Endothelial cell of umbilical vein (primary cell): ENCODE results near the gene ITPR1. TPM values are rescaled to one million over a fixed set of nuclear protein-coding genes. Genes with fewer than 3 reads are reported as not detected.

Source experiments
- BruUV-seq: library from RNA; stranded (reverse); fragments of 400-500 nt; replicated peaks from 2 replicates; lab custom pipeline; 2021; lab: Mats Ljungman, UMichigan
- CTCF ChIA-PET: fragments of 300-600, 350-600 bp; sonication (Branson Sonifier 250); formaldehyde crosslinking; loops from one replicate; lab custom pipeline; 2021; ENCODE audit warnings: antibody characterized with exemption, inconsistent platforms; lab: Charles Lee
- POLR2A ChIA-PET: fragments of 300-600, 350-600 bp; sonication (Branson Sonifier 250); formaldehyde crosslinking; loops from one replicate; lab custom pipeline; 2021; ENCODE audit warnings: antibody characterized with exemption, inconsistent platforms; lab: Charles Lee
- DNase-seq: peaks from one replicate; pipeline ENCODE4 v3.0.0-alpha.2; 2011; ENCODE audit warnings: low read depth, low spot score
- FAIRE-seq: peaks from 2 replicates; lab custom pipeline; 2011; peaks lifted over from hg19 to GRCh38; lab: Jason Lieb, UNC
- H2AFZ ChIP-seq: 2 replicates; pipeline ENCODE4 v1.6.0; 2012; ENCODE audit warnings: low read depth, low read length, control low read depth, inconsistent platforms
- H3K27ac ChIP-seq: 2 replicates; pipeline ENCODE4 v1.5.1; 2011; ENCODE audit warnings: low read depth, mild to moderate bottlenecking, control low read depth, low read length, moderate library complexity; ENCODE audit not compliant: insufficient read depth
- H3K27me3 ChIP-seq, 2 experiments: 2 replicates each; pipeline versions ENCODE4 v1.6.0 to v1.6.1; 2011; ENCODE audit warnings: low read length in 2 of 2, mixed read lengths in 1 of 2; ENCODE audit not compliant: control insufficient read depth in 2 of 2, insufficient read depth in 2 of 2
- H3K36me3 ChIP-seq, 2 experiments: 2 replicates in 1 of 2; 3 replicates in 1 of 2; pipeline ENCODE4 v1.5.1; 2011; ENCODE audit warnings: low read length in 2 of 2, mild to moderate bottlenecking in 1 of 2, moderate library complexity in 1 of 2; ENCODE audit not compliant: control insufficient read depth in 2 of 2, insufficient read depth in 2 of 2; ENCODE audit errors: extremely low read depth in 1 of 2
- H3K4me1 ChIP-seq: 3 replicates; pipeline ENCODE4 v1.5.1; 2011; ENCODE audit warnings: mild to moderate bottlenecking, low read length; ENCODE audit not compliant: control insufficient read depth, insufficient read depth; ENCODE audit errors: extremely low read depth
- H3K4me2 ChIP-seq: 2 replicates; pipeline ENCODE4 v1.6.1; 2011; ENCODE audit warnings: low read length, control low read depth, mixed read lengths; ENCODE audit not compliant: insufficient read depth
- H3K4me3 ChIP-seq, 3 experiments: fragments of 200-600 bp in 1 of 3; sonication (generic), shearing (Covaris generic) in 1 of 3; replicated peaks in 1 of 3; 2 replicates each; pipeline ENCODE4 v1.5.1; 2011 to 2016; ENCODE audit warnings: control low read depth in 3 of 3, low read length in 3 of 3, mild to moderate bottlenecking in 2 of 3, inconsistent platforms in 1 of 3, low read depth in 1 of 3, moderate library complexity in 1 of 3; ENCODE audit not compliant: insufficient read depth in 1 of 3
- H3K79me2 ChIP-seq: 2 replicates; pipeline ENCODE4 v1.6.0; 2012; ENCODE audit warnings: low read length, inconsistent platforms; ENCODE audit not compliant: control insufficient read depth, insufficient read depth
- H3K9ac ChIP-seq: replicated peaks from 2 replicates; pipeline ENCODE3; 2011; ENCODE audit warnings: low read length, control low read depth; ENCODE audit not compliant: insufficient read depth; ENCODE audit errors: extremely low read depth
- H3K9me1 ChIP-seq: replicated peaks from 3 replicates; pipeline ENCODE4 v1.6.0; 2011; ENCODE audit warnings: mild to moderate bottlenecking, low read length; ENCODE audit not compliant: control insufficient read depth, insufficient read depth; ENCODE audit errors: extremely low read depth
- H3K9me3 ChIP-seq: replicated peaks from 2 replicates; pipeline ENCODE4 v1.5.1; 2012; ENCODE audit warnings: low read length, inconsistent platforms; ENCODE audit not compliant: control insufficient read depth, insufficient read depth
- H4K20me1 ChIP-seq: replicated peaks from 2 replicates; pipeline ENCODE3; 2011; ENCODE audit warnings: mild to moderate bottlenecking, low read length; ENCODE audit not compliant: control insufficient read depth, insufficient read depth; ENCODE audit errors: extremely low read depth
- EZH2 ChIP-seq: IDR thresholded peaks from 2 replicates; pipeline ENCODE4 v1.6.1; 2012; ENCODE audit warnings: borderline replicate concordance, low read depth, mild to moderate bottlenecking, moderate library complexity, low read length, inconsistent platforms; ENCODE audit not compliant: severe bottlenecking
- FOS ChIP-seq: IDR thresholded peaks from 2 replicates; pipeline ENCODE4 v1.6.1; 2011; ENCODE audit warnings: mild to moderate bottlenecking, low read length, moderate library complexity, borderline replicate concordance; ENCODE audit not compliant: insufficient read depth
- GATA2 ChIP-seq: IDR thresholded peaks from 2 replicates; pipeline ENCODE4 v1.7.0; 2011; ENCODE audit warnings: low read depth, mild to moderate bottlenecking, moderate library complexity, mixed read lengths, low read length; ENCODE audit not compliant: insufficient read length, insufficient read depth
- JUN ChIP-seq: IDR thresholded peaks from 2 replicates; pipeline ENCODE4 v1.6.1; 2011; ENCODE audit warnings: borderline replicate concordance, low read depth; ENCODE audit not compliant: insufficient read length, insufficient read depth
- MYC ChIP-seq: IDR thresholded peaks from one replicate; pipeline ENCODE4 v1.6.1; 2011; ENCODE audit warnings: mild to moderate bottlenecking, low read depth, low read length
- POLR2A ChIP-seq: IDR thresholded peaks from 2 replicates; pipeline ENCODE4 v1.6.1; 2012; ENCODE audit warnings: low read depth, mild to moderate bottlenecking, control low read depth, low read length
- POLR2AphosphoS5 ChIP-seq: IDR thresholded peaks from 2 replicates; pipeline ENCODE4 v1.6.1; 2012; ENCODE audit warnings: low read depth, mild to moderate bottlenecking, control low read depth, low read length, moderate library complexity; ENCODE audit not compliant: insufficient read depth
- dilution Hi-C: fragments of 300-500 bp; cut with MboI; formaldehyde crosslinking; loops from one replicate; pipeline ENCODE4 v1.15.0; 2019; ENCODE audit warnings: low sequenced_read_pairs; ENCODE audit not compliant: extremely low pct_ligation_motif_present
- intact Hi-C: fragments of 100-400 bp; cut with micrococcal nuclease; formaldehyde crosslinking; loops from one replicate; pipeline ENCODE4 v1.10.0; 2022
- polyA plus RNA-seq, 4 experiments: library from polyadenylated mRNA; depleted of rRNA in 3 of 4; stranded (reverse) in 3 of 4; unstranded in 1 of 4; fragments of >200 nt; gene quantifications; 2 replicates each; pipeline versions ENCODE4 v1.2.1 to v1.2.3, GENCODE V29; 2011 to 2012; ENCODE audit warnings: missing spikeins in 1 of 4
- total RNA-seq: library from RNA; stranded (reverse); gene quantifications from 2 replicates; pipeline ENCODE4 v1.2.3, GENCODE V29; 2021
- TF ChIP-seq, protein P1 (sequence below): IDR thresholded peaks from 2 replicates; pipeline ENCODE4 v1.6.1; 2011; ENCODE audit not compliant: insufficient read depth, insufficient read length
- TF ChIP-seq, protein P2 (sequence below), 2 donors: IDR thresholded peaks; 1 replicate in 1 of 2; 2 replicates in 1 of 2; pipeline ENCODE4 v1.5.1; 2011; ENCODE audit warnings: low read length in 2 of 2, mild to moderate bottlenecking in 2 of 2, moderate library complexity in 2 of 2, control low read depth in 1 of 2, inconsistent platforms in 1 of 2, low read depth in 1 of 2; ENCODE audit not compliant: insufficient read depth in 1 of 2; ENCODE audit errors: extremely low read depth in 1 of 2

The ITPR1 gene
- total and polyA plus RNA-seq, 2 donors (not counting 3 experiments of a cell fraction or from before 2014, with no cell fraction given): 5.1 to 16.1 TPM

DNA sequence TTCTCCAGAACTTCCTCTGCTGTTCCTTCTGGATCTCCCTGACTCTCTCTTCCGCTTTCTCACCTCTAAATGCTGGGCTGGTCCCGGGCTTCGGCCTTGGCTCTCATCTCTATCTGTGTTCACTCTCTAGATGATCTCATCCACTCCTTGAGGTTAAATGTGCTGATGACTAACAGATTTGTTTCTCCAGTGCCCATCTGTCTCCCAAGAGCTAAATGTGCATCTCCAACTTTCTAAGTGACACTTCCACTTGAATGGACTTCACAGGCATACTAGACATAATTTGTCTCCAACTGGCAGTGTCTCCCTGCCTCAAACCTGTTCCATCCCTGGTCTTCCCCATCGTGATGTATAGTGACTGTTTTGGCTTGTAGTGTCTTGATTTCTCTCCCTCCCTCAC lies 95.3 kb downstream of the ITPR1 start:
- H3K4me2 ChIP-seq: no peak overlapping the region
- no peaks in the 10 kb centered on the region for H3K9me3 ChIP-seq
- H4K20me1 ChIP-seq: no peaks in the 10 kb centered on the region
- ChIA-PET POLR2A (no interaction called here), CTCF (interaction anchor here (1.1 kb wide), 1 partner anchor 10 kb away, joined by 4 read pairs; no protein-coding TSS in a partner anchor)
- H3K27ac ChIP-seq: no peak overlapping the region
- intact Hi-C loops (no loop called here), dilution Hi-C loops (no loop called here)
- DNase-seq (no peak), FAIRE-seq (no peak)
- H3K9ac ChIP-seq: no peak overlapping the region
- H3K27me3 ChIP-seq: peaks cover 0 to under 1% of the 10 kb centered on the region in 2 experiments
- no peaks in the 10 kb centered on the region for H3K79me2 ChIP-seq
- H3K9me1 ChIP-seq: no peaks in the 10 kb centered on the region
- no peaks in the 10 kb centered on the region for H3K36me3 ChIP-seq
- H3K4me1 ChIP-seq: no peaks in the 10 kb centered on the region
- H2AFZ ChIP-seq: no peak overlapping the region
- no TSS peak for BruUV-seq
- TF ChIP-seq POLR2A: no peak
- TF ChIP-seq EZH2: no peak
- no peak for TF ChIP-seq JUN
- TF ChIP-seq, protein P1, sequence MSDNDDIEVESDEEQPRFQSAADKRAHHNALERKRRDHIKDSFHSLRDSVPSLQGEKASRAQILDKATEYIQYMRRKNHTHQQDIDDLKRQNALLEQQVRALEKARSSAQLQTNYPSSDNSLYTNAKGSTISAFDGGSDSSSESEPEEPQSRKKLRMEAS: no peak
- no peak for TF ChIP-seq GATA2
- TF ChIP-seq, protein P2, sequence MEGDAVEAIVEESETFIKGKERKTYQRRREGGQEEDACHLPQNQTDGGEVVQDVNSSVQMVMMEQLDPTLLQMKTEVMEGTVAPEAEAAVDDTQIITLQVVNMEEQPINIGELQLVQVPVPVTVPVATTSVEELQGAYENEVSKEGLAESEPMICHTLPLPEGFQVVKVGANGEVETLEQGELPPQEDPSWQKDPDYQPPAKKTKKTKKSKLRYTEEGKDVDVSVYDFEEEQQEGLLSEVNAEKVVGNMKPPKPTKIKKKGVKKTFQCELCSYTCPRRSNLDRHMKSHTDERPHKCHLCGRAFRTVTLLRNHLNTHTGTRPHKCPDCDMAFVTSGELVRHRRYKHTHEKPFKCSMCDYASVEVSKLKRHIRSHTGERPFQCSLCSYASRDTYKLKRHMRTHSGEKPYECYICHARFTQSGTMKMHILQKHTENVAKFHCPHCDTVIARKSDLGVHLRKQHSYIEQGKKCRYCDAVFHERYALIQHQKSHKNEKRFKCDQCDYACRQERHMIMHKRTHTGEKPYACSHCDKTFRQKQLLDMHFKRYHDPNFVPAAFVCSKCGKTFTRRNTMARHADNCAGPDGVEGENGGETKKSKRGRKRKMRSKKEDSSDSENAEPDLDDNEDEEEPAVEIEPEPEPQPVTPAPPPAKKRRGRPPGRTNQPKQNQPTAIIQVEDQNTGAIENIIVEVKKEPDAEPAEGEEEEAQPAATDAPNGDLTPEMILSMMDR (IDR thresholded peaks at IDR 0.05; ENCODE audit: extremely low read depth in 1 of 2, insufficient read depth in 1 of 2, low read depth in 1 of 2, low read length in 2 of 2): no peak
- TF ChIP-seq MYC: no peak
- no peak for TF ChIP-seq POLR2AphosphoS5
- TF ChIP-seq FOS: no peak
- H3K4me3 ChIP-seq: no peak overlapping the region
